ENCODE data around the gene A2ML1.
"Not testable (repeated sequence)": the region's sequence is repeated elsewhere in the genome, so short reads cannot be mapped to it uniquely, and the experiment has no call there.

A2ML1 gene

GRCh38 chr12:8822298-8822697 lies at the start of gene A2ML1:
TSS of gene A2ML1 (plus strand) at chr12:8822621. CDS start at chr12:8822652, 31 bp downstream.
- no peak for DNase-seq

- no peak for DNase-seq
These were observed 49.0 kb upstream of the A2ML1 start for GRCh38 chr12:8773461-8773860.

GRCh38 chr12:8779281-8779680 lies 43.1 kb upstream of the A2ML1 start:
- no peak for DNase-seq

GRCh38 chr12:8779862-8780261 lies 42.6 kb upstream of the A2ML1 start:
- DNase-seq = no peak

- DNase-seq = peak; percentile 6
These were observed 42.0 kb upstream of the A2ML1 start for GRCh38 chr12:8780389-8780788.

- no peak for DNase-seq
These were observed 40.9 kb upstream of the A2ML1 start for GRCh38 chr12:8781381-8782127.

- no peak for DNase-seq
These were observed 38.0 kb upstream of the A2ML1 start for GRCh38 chr12:8784290-8784888.

- DNase-seq = no peak
These were observed 36.9 kb upstream of the A2ML1 start for GRCh38 chr12:8785499-8785898.

- not testable (repeated sequence) for DNase-seq
These were observed 35.2 kb upstream of the A2ML1 start for GRCh38 chr12:8787206-8787605.

- DNase-seq = not testable (repeated sequence)
These were observed 33.7 kb upstream of the A2ML1 start for GRCh38 chr12:8788706-8789105.

- DNase-seq = not testable (repeated sequence)
These were observed 32.9 kb upstream of the A2ML1 start for GRCh38 chr12:8789341-8790013.

- not testable (repeated sequence) for DNase-seq
These were observed 29.2 kb upstream of the A2ML1 start for GRCh38 chr12:8793226-8793625.

- not testable (repeated sequence) for DNase-seq
These were observed 27.8 kb upstream of the A2ML1 start for GRCh38 chr12:8794611-8795010.

- DNase-seq = no peak
These were observed 25.4 kb upstream of the A2ML1 start for GRCh38 chr12:8796831-8797626.

- DNase-seq = not testable (repeated sequence)
These were observed 21.2 kb upstream of the A2ML1 start for GRCh38 chr12:8801213-8801612.

- not testable (repeated sequence) for DNase-seq
These were observed 17.6 kb upstream of the A2ML1 start for GRCh38 chr12:8804833-8805232.

GRCh38 chr12:8805487-8805886 lies 16.9 kb upstream of the A2ML1 start:
- DNase-seq = not testable (repeated sequence)

GRCh38 chr12:8807084-8807483 lies 15.3 kb upstream of the A2ML1 start:
- DNase-seq = not testable (repeated sequence)

GRCh38 chr12:8810112-8810511 lies 12.3 kb upstream of the A2ML1 start:
- not testable (repeated sequence) for DNase-seq

GRCh38 chr12:8813572-8814357 lies 8.7 kb upstream of the A2ML1 start:
- DNase-seq = no peak

GRCh38 chr12:8816448-8817050 lies 5.9 kb upstream of the A2ML1 start:
- no peak for DNase-seq

GRCh38 chr12:8817856-8818255 lies 4.6 kb upstream of the A2ML1 start:
- DNase-seq = no peak

Data from CD4-positive, alpha-beta T cell treated with Interleukin-12 subunit alpha and Interleukin-12 subunit beta, for 1 hour (primary cell).